HG03520 (cell line): ENCODE measurements around the gene PCED1A.
"Not testable (repeated sequence)": the region's sequence is repeated elsewhere in the genome, so short reads cannot be mapped to it uniquely, and the experiment has no call there.

Experiments used
- ATAC-seq: cut with Tn5 transposase; IDR thresholded peaks from one replicate; pipeline ENCODE4 v1.9.1; 2021; ENCODE audit warnings: mild to moderate bottlenecking, moderate library complexity; ENCODE audit not compliant: unreplicated experiment

Gene PCED1A

DNA sequence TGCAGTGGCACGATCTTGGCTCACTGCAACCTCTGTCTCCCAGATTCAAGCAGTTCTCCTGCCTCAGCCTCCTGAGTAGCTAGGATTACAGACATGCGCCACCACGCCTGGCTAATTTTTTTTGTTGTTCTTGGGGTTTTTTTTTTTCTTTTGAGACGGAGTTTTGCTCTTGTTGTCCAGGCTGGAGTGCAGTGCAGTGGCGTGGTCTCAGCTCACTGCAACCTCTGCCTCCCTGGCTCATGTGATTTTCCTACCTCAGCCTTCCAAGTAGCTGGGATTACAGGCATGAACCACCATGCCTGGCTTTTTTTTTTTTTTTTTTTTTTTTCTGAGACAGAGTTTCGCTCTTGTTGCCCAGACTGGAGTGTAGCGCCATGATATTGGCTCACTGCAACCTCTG is 9.2 kb downstream of the PCED1A start:
- ATAC-seq: not testable (repeated sequence)

DNA sequence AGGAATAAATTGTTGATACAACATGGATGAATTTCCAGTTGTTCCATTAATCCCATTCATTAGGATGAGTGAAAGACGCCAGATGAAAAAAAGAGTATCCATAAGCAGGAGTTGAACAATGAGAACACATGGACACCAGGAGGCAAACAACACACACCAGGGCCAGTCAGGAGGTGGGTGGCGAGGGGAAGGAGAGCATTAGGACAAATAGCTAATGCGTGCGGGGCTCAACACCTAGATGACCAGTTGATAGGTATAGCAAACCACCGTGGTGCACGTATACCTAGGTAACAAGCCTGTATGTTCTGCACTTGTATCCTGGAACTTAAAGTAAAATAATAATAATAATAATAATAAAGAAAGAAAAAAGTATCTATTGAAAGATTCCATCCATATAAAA is 11.1 kb downstream of the PCED1A start:
- ATAC-seq: no peak

- no peak for ATAC-seq
These were observed 13.8 kb downstream of the PCED1A start for GRCh38 chr20:2826655-2827054.

- no peak for ATAC-seq
These were observed 14.7 kb downstream of the PCED1A start for GRCh38 chr20:2825761-2826160.

DNA sequence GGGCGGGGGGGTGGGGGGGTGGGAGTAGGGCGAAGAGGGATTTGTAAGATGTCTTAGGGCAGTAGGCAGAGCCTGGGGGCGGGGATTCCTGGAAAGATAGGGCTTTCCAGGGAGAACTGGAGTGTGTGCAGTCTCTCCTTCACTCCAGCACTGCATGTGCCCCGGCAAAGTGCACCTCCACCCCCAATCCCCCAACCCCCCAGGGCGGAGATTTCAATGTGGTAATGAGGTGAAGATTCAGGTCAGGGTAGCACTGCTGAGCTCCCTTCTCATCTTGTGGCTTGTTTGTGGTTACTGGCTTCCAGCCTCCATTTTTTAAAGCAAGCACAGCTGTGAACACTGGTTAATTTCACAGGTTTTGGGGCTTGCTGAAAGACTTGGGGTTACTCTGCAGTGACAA is 18.4 kb downstream of the PCED1A start:
- ATAC-seq: no peak

- no peak for ATAC-seq
These were observed 19.3 kb downstream of the PCED1A start for GRCh38 chr20:2820896-2821869.

GRCh38 chr20:2820084-2820895 is 20.2 kb downstream of the PCED1A start:
- ATAC-seq: no peak

GRCh38 chr20:2817891-2818595 is 22.4 kb downstream of the PCED1A start:
- no peak for ATAC-seq

GRCh38 chr20:2817341-2817726 is 23.1 kb downstream of the PCED1A start:
- no peak for ATAC-seq

DNA sequence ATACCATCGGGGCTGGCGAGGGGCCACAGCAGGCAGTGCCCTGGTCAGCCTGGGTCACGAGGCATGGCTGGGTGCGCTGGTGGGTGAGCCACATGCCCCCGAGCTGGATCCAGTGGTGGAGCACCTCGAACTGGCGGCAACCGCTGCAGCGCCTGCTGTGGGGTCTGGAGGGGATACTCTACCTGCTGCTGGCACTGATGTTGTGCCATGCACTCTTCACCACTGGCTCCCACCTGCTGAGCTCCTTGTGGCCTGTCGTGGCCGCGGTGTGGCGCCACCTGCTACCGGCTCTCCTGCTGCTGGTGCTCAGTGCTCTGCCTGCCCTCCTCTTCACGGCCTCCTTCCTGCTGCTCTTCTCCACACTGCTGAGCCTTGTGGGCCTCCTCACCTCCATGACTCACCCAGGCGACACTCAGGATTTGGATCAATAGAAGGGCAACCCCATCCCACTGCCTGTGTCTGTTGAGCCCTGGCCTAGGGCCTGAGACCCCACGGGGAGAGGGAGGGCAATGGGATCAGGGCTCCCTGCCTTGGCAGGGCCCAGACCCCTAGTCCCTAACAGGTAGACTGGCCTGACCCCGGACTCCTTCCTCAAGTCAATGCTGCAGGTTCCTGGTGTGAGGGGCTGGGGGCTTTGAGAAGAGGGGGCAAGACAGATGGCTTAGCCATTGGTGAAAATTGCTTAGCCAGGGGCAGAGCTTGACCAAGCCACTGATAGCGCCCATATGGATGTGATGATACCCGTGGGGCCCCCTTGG is 23.7 kb downstream of the PCED1A start:
- no peak for ATAC-seq

GRCh38 chr20:2816030-2816582 is 24.3 kb downstream of the PCED1A start, which contains the start of gene TMEM239:
TSS of gene TMEM239 (plus strand) at chr20:2816364. CDS start at chr20:2816555, 191 bp downstream.
- no peak for ATAC-seq

DNA sequence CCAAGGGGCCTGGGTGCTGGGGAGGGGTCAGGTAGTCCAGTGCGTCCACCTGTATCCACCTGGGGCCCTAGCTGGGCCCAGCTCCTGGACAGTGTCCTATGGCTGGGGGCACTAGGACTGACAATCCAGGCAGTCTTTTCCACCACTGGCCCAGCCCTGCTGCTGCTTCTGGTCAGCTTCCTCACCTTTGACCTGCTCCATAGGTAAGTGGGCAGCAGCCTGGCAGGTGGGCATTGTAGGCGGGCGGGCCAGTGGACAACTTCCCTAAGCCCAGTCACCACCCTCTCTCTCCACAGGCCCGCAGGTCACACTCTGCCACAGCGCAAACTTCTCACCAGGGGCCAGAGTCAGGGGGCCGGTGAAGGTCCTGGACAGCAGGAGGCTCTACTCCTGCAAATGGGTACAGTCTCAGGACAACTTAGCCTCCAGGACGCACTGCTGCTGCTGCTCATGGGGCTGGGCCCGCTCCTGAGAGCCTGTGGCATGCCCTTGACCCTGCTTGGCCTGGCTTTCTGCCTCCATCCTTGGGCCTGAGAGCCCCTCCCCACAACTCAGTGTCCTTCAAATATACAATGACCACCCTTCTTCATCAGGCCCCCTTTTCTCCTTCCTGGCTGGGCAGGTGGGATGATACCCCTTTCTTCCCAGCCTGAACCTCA is 25.1 kb downstream of the PCED1A start:
- ATAC-seq: no peak

- ATAC-seq: no peak
These were observed 25.8 kb downstream of the PCED1A start, which contains the start of gene C20orf141 for GRCh38 chr20:2814587-2815051. TSS of gene C20orf141 (plus strand) at chr20:2814987. CDS start at chr20:2815185, 198 bp downstream.

GRCh38 chr20:2814076-2814475 is 26.4 kb downstream of the PCED1A start:
- ATAC-seq: no peak

DNA sequence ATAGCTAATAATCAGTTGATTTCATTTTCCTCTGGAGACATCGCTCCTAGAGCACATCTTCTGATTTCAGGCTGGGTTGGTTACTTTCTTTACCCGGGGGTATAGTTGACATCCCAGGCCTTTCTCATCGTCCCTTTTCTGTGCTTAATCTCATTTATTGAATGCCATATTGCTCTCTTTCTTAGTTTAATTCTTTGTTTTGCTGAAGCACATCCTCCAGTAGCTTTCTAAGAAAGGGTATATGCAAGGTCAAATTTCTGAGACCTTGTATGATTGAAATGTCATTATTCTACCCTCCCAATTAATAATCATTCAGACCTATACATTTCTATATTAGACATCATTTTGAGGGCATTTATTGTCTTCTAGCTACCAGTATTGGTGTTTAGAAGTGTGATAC is 28.3 kb downstream of the PCED1A start:
- ATAC-seq: no peak

DNA sequence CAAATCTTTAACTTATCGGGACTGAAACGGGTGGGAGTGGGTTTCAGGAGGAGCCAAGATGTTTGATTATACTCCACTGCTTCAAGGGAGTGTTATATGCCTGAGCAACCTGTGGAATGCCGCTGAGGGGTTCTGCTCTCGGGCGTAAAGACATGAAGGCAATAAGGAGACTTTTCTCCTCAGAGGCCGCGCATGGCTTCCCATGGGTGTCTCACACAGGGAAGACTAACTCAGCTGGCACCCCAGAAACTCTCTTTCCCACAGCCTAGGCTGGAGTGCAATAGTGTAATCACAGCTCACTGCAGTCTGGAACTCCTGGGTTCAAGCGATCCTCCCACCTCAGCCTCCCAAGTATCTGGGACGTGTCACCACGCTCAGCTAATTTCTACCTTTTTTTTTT is 30.8 kb downstream of the PCED1A start:
- ATAC-seq: no peak

GRCh38 chr20:2807929-2808328 is 32.5 kb downstream of the PCED1A start:
- not testable (repeated sequence) for ATAC-seq

GRCh38 chr20:2807019-2807418 is 33.4 kb downstream of the PCED1A start:
- no peak for ATAC-seq

GRCh38 chr20:2806351-2806701 is 34.1 kb downstream of the PCED1A start:
- ATAC-seq: no peak
